ENCODE results near the gene ADGRE2. TPM values are rescaled to one million over a fixed set of nuclear protein-coding genes. Genes with fewer than 3 reads are reported as not detected.

ADGRE2 gene
- total RNA-seq, 1 donor from 2014 or later: 0.60 TPM

Other genes with a start within 250 kb of the ADGRE2 start
- 20.7 and 24.4 TPM in 2 replicates for gene TECR, start 249.0 kb downstream of the ADGRE2 start, total RNA-seq
- 382 and 418 TPM in 2 replicates for gene NDUFB7, start 206.5 kb downstream of the ADGRE2 start, total RNA-seq
- gene CLEC17A, start 195.5 kb downstream of the ADGRE2 start, total RNA-seq: not detected in 2 replicates
- not detected in 2 replicates for gene ADGRE3, start 103.7 kb downstream of the ADGRE2 start, total RNA-seq
- 5.7 and 8.7 TPM in 2 replicates for gene ZNF333, start 88.5 kb downstream of the ADGRE2 start, total RNA-seq
- gene OR7A5, start 56.6 kb upstream of the ADGRE2 start, total RNA-seq: not detected in 2 replicates
- gene OR7C1, start 56.6 kb upstream of the ADGRE2 start, total RNA-seq: not detected in 2 replicates
- gene OR7A10, start 70.4 kb upstream of the ADGRE2 start, total RNA-seq: not detected in 2 replicates
- gene OR7A17, start 107.6 kb upstream of the ADGRE2 start, total RNA-seq: not detected in 2 replicates
- not detected in 2 replicates for gene OR7C2, start 162.9 kb upstream of the ADGRE2 start, total RNA-seq
- gene SLC1A6, start 201.3 kb upstream of the ADGRE2 start, total RNA-seq: not detected in 2 replicates